ENCODE measurements around the gene HS6ST1.

HS6ST1 gene

DNA sequence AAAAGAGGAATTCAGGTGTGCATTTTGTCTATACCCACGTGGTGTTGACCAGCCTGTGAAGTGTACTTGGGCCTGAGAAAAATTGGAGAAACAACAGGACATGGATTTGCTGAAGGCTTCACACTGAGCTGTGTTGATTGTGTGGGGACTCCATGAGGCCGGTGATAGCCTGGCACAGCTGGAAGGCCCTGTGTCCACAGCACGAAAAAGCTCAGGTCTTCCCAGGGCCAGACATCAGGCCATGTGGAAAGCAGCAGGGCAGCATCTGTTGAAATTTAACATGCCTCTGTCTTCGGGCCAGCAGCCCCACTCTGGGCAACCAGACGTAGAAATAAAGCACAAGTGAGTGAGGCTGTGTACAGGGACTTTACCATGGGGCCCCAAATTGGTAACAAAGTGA, 84.1 kb downstream of the HS6ST1 start:
- Mint-ChIP-seq H3K36me3 (ENCODE audit: low read depth) (no peaks in the 10 kb centered on the region), H3K27me3 (ENCODE audit: low read depth, poor library complexity) (peaks cover 53% of the 10 kb centered on the region), H3K27ac (no peak overlapping the region), H3K9me3 (no peaks in the 10 kb centered on the region), H3K4me3 (no peak overlapping the region), H3K4me1 (no peaks in the 10 kb centered on the region)
- DNase-seq = no peak
- TF ChIP-seq, protein P1, sequence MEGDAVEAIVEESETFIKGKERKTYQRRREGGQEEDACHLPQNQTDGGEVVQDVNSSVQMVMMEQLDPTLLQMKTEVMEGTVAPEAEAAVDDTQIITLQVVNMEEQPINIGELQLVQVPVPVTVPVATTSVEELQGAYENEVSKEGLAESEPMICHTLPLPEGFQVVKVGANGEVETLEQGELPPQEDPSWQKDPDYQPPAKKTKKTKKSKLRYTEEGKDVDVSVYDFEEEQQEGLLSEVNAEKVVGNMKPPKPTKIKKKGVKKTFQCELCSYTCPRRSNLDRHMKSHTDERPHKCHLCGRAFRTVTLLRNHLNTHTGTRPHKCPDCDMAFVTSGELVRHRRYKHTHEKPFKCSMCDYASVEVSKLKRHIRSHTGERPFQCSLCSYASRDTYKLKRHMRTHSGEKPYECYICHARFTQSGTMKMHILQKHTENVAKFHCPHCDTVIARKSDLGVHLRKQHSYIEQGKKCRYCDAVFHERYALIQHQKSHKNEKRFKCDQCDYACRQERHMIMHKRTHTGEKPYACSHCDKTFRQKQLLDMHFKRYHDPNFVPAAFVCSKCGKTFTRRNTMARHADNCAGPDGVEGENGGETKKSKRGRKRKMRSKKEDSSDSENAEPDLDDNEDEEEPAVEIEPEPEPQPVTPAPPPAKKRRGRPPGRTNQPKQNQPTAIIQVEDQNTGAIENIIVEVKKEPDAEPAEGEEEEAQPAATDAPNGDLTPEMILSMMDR (IDR thresholded peaks at IDR 0.05) = no peak

GRCh38 chr2:128233790-128234395, 84.8 kb downstream of the HS6ST1 start:
- no peak overlapping the region for H3K27ac Mint-ChIP-seq
- H3K4me1 Mint-ChIP-seq = no peaks in the 10 kb centered on the region
- TF ChIP-seq, protein P1 (IDR thresholded peaks at IDR 0.05) = no peak
- H3K36me3 Mint-ChIP-seq (ENCODE audit: low read depth) = no peaks in the 10 kb centered on the region
- no peaks in the 10 kb centered on the region for H3K9me3 Mint-ChIP-seq
- no peak for DNase-seq
- peak overlapping the region; percentile 83 for H3K4me3 Mint-ChIP-seq
- peaks cover 53% of the 10 kb centered on the region for H3K27me3 Mint-ChIP-seq (ENCODE audit: low read depth, poor library complexity)

DNA sequence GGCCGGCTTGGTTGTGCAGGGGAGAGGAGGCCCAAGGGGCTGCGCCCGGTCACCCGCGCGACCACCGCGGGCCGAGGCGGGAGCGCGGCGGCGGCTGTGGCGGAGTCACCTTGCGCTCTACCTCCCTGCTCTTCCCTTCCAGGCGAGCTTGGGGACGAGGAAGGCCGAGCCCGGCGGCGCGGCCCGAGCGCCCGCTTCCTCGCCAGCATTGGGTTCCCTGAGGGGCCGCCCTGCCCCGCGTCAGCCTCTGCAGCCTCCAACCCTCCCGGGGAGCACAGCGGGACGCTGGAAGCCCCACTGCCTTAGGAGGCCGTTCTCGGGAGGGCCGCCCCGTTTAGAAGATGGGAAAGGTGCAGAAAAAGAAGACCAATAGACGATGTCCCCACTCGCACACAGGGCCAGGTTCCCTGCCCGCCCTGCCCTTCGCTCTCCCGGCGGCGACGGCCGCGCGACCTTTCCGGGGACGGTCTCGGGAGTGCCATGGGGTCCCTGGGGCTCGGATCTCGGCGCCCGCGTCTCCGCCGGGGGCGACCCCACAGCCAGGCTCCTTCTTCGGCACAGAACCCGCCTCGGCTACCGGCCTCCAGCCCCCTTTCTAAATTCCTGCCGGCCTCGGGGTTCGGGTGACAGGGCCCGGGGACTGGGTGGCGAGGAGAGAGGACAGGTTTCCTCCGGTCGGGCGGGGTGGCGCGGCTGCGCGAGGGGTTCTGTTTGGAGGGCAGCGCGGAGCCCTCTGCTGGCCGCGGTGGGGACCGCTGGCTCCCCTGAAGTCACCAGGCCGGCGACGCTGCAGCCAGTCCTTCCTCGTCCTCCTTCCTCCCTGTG, 85.5 kb downstream of the HS6ST1 start:
- peak overlapping the region; percentile 83 for H3K4me3 Mint-ChIP-seq
- H3K36me3 Mint-ChIP-seq (ENCODE audit: low read depth) = no peaks in the 10 kb centered on the region
- H3K27ac Mint-ChIP-seq = no peak overlapping the region
- DNase-seq = peak; percentile 93
- TF ChIP-seq, protein P1 (IDR thresholded peaks at IDR 0.05) = peak; percentile 83
- H3K9me3 Mint-ChIP-seq = no peaks in the 10 kb centered on the region
- H3K4me1 Mint-ChIP-seq = no peaks in the 10 kb centered on the region
- H3K27me3 Mint-ChIP-seq (ENCODE audit: low read depth, poor library complexity) = peaks cover 48% of the 10 kb centered on the region

DNA sequence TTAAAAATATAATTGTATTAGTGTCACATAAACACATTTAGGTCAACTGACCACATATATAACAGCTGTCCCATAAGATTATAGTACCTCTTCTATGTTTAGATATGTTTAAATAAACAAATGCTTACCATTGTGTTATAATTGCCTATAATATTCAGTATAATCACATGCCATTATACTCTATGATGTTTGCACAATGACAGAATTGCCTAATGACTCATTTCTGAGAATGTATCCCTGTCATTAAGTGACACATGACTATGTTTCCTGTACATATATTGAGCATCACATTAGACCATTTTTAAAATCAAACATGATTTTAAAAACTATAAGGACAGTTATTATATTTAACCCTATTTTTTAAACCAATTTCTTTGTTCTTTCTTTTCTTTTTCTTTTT, 89.8 kb downstream of the HS6ST1 start:
- DNase-seq = no peak
- H3K4me1 Mint-ChIP-seq = no peaks in the 10 kb centered on the region
- H3K9me3 Mint-ChIP-seq = peaks cover 10% of the 10 kb centered on the region
- no peak overlapping the region for H3K27ac Mint-ChIP-seq
- H3K27me3 Mint-ChIP-seq (ENCODE audit: low read depth, poor library complexity) = peaks cover 38% of the 10 kb centered on the region
- TF ChIP-seq, protein P1 (IDR thresholded peaks at IDR 0.05) = no peak
- H3K36me3 Mint-ChIP-seq (ENCODE audit: low read depth) = no peaks in the 10 kb centered on the region
- H3K4me3 Mint-ChIP-seq = no peak overlapping the region

GRCh38 chr2:128227862-128228261, 90.8 kb downstream of the HS6ST1 start:
- no peak for DNase-seq
- H3K27ac Mint-ChIP-seq = no peak overlapping the region
- H3K4me3 Mint-ChIP-seq = no peak overlapping the region
- no peaks in the 10 kb centered on the region for H3K4me1 Mint-ChIP-seq
- peaks cover 10% of the 10 kb centered on the region for H3K9me3 Mint-ChIP-seq
- no peaks in the 10 kb centered on the region for H3K36me3 Mint-ChIP-seq (ENCODE audit: low read depth)
- H3K27me3 Mint-ChIP-seq (ENCODE audit: low read depth, poor library complexity) = peaks cover 36% of the 10 kb centered on the region
- TF ChIP-seq, protein P1 (IDR thresholded peaks at IDR 0.05) = no peak

All from nephron progenitor cell (in vitro differentiated cells).